ENCODE results near the gene ALDH5A1.

ALDH5A1 gene

GRCh38 chr6:24583463-24584381 is 89.0 kb downstream of the ALDH5A1 start:
- no peak overlapping the region for H3K4me3 ChIP-seq (ENCODE audit: low read length)
- H3K9ac ChIP-seq (ENCODE audit: low read depth, low read length), result no peak overlapping the region
- peaks cover 11% of the 10 kb centered on the region for H3K27me3 ChIP-seq (ENCODE audit: control insufficient read depth, insufficient read depth, low read length)
- H3K9me3 ChIP-seq (replicated peaks; ENCODE audit: low read length), result no peaks in the 10 kb centered on the region
- H3K36me3 ChIP-seq (ENCODE audit: insufficient read depth, low read length), result no peaks in the 10 kb centered on the region
- peaks cover 8% of the 10 kb centered on the region for H3K4me1 ChIP-seq (ENCODE audit: control insufficient read depth, insufficient read depth, low read length)
- H3K4me2 ChIP-seq (ENCODE audit: low read length), result peak overlapping the region; percentile 0

- Histone ChIP-seq H3K4me1 (ENCODE audit: control insufficient read depth, insufficient read depth, low read length) (peaks cover 8% of the 10 kb centered on the region), H3K27me3 (ENCODE audit: control insufficient read depth, insufficient read depth, low read length) (peaks cover 11% of the 10 kb centered on the region), H3K36me3 (ENCODE audit: insufficient read depth, low read length) (no peaks in the 10 kb centered on the region), H3K4me2 (ENCODE audit: low read length) (no peak overlapping the region), H3K9ac (ENCODE audit: low read depth, low read length) (no peak overlapping the region), H3K4me3 (ENCODE audit: low read length) (no peak overlapping the region), H3K9me3 (replicated peaks; ENCODE audit: low read length) (no peaks in the 10 kb centered on the region)
These were observed 89.6 kb downstream of the ALDH5A1 start for GRCh38 chr6:24584382-24584720.
